Pulmonary artery endothelial cell (primary cell): Measurements from ENCODE around the gene IKZF3. TPM values are rescaled to one million over a fixed set of nuclear protein-coding genes. Genes with fewer than 3 reads are reported as not detected.
"Not testable (repeated sequence)": the region's sequence is repeated elsewhere in the genome, so short reads cannot be mapped to it uniquely, and the experiment has no call there.

Experiments
- DNase-seq: peaks from one replicate; pipeline ENCODE4 v3.0.0-alpha.2; 2011; ENCODE audit warnings: low read depth, low spot score
- total RNA-seq: library from RNA; depleted of rRNA; stranded (reverse); fragments of >200 nt; gene quantifications from 2 replicates; pipeline ENCODE4 v1.2.3, GENCODE V29; 2014

Gene IKZF3
- total RNA-seq, 1 donor from 2014 or later = not detected

GRCh38 chr17:39722104-39722503, 142.0 kb downstream of the IKZF3 start:
- DNase-seq = no peak

GRCh38 chr17:39719563-39720355, 144.4 kb downstream of the IKZF3 start:
- no peak for DNase-seq

- no peak for DNase-seq
Measured at GRCh38 chr17:39717660-39718059, 146.5 kb downstream of the IKZF3 start.

- DNase-seq = no peak
Measured at GRCh38 chr17:39716879-39717536, 147.1 kb downstream of the IKZF3 start.

GRCh38 chr17:39716073-39716818, 147.9 kb downstream of the IKZF3 start:
- DNase-seq = no peak

- DNase-seq = no peak
Measured at GRCh38 chr17:39715375-39716072, 148.6 kb downstream of the IKZF3 start.

DNA sequence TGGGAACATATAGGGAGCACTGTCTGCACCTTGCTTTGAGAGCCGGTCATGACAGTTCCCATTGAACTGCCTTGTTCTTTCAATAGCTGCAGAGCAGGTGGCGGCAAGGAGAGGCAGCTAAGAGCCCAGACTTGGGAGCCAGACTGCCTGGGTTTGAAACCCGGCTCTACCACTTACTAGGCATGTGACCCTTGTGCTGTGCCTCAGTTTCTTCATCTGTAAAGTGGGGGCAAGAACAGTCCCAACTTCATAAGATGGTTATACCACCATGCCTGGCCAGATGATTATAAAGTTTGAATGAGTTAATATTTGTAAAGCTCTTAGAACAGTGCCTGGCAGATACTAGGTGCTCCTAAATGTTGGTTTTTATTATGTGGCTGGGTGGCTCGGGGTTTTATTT, 149.9 kb downstream of the IKZF3 start:
- no peak for DNase-seq

DNA sequence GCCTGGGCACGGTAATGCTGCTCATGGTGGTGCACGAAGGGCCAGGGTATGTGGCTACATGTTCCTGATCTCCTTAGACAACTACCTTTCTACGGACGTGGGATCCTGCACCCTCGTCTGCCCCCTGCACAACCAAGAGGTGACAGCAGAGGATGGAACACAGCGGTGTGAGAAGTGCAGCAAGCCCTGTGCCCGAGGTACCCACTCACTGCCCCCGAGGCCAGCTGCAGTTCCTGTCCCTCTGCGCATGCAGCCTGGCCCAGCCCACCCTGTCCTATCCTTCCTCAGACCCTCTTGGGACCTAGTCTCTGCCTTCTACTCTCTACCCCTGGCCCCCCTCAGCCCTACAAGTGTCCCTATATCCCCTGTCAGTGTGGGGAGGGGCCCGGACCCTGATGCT, 152.3 kb downstream of the IKZF3 start:
- no peak for DNase-seq

DNA sequence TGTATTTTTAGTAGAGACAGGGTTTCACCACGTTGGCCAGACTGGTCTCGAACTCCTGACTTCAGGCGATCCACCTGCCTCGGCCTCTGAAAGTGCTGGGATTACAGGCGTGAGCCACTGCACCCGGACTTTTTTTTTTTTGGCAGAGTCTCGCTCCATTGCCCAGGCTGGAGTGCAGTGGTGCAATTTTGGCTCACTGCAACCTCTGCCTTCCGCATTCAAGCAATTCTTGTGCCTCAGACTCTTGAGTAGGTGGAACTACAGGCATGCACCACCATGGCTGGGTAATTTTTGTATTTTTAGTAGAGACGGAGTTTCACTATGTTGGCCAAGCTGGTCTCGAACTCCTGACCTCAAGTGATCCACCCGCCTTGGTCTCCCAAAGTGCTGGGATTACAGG, 153.0 kb downstream of the IKZF3 start:
- DNase-seq = not testable (repeated sequence)

GRCh38 chr17:39709998-39710964, 153.8 kb downstream of the IKZF3 start:
- no peak for DNase-seq

GRCh38 chr17:39709319-39709997, 154.7 kb downstream of the IKZF3 start:
- DNase-seq = no peak

Other genes starting within 250 kb of the IKZF3 start
- not detected in 2 replicates for gene PPP1R1B, start 237.4 kb downstream of the IKZF3 start, total RNA-seq
- gene STARD3, start 227.2 kb downstream of the IKZF3 start, total RNA-seq = 25.4 and 36.5 TPM in 2 replicates
- 0.07 and 0.18 TPM in 2 replicates for gene TCAP, start 199.0 kb downstream of the IKZF3 start, total RNA-seq
- gene PNMT, start 195.9 kb downstream of the IKZF3 start, total RNA-seq = not detected in 2 replicates
- gene PGAP3, start 176.3 kb downstream of the IKZF3 start, total RNA-seq = 3.5 and 4.2 TPM in 2 replicates
- gene ERBB2, start 164.2 kb downstream of the IKZF3 start, total RNA-seq = 17.9 and 21.2 TPM in 2 replicates
- 12.5 and 16.7 TPM in 2 replicates for gene MIEN1, start 133.8 kb downstream of the IKZF3 start, total RNA-seq
- 0.04 TPM in 1 of 2 replicates, not detected in the other for gene GRB7, start 126.4 kb downstream of the IKZF3 start, total RNA-seq
- gene ZPBP2, start 3.9 kb upstream of the IKZF3 start, total RNA-seq = not detected in 2 replicates
- 2.2 and 3.1 TPM in 2 replicates for gene GSDMB, start 54.3 kb upstream of the IKZF3 start, total RNA-seq
- gene ORMDL3, start 63.3 kb upstream of the IKZF3 start, total RNA-seq = 25.7 and 26.6 TPM in 2 replicates
- not detected in 2 replicates for gene LRRC3C, start 63.4 kb upstream of the IKZF3 start, total RNA-seq
- gene GSDMA, start 98.7 kb upstream of the IKZF3 start, total RNA-seq = not detected in 2 replicates
- 138 and 151 TPM in 2 replicates for gene PSMD3, start 116.5 kb upstream of the IKZF3 start, total RNA-seq
- gene CSF3, start 151.1 kb upstream of the IKZF3 start, total RNA-seq = 0.92 and 1.8 TPM in 2 replicates
- 38.7 and 71.2 TPM in 2 replicates for gene MED24, start 190.1 kb upstream of the IKZF3 start, total RNA-seq
- gene THRA, start 198.7 kb upstream of the IKZF3 start, total RNA-seq = 14.2 and 26.4 TPM in 2 replicates
- 0.73 and 0.78 TPM in 2 replicates for gene NR1D1, start 236.3 kb upstream of the IKZF3 start, total RNA-seq